ENCODE results near the gene EFS. TPM values are rescaled to one million over a fixed set of nuclear protein-coding genes. Genes with fewer than 3 reads are reported as not detected.
A peak's percentile ranks its signal among the peaks of the same experiment; 100 is the strongest.

The EFS gene
- polyA plus RNA-seq, 3 donors, result not detected

DNA sequence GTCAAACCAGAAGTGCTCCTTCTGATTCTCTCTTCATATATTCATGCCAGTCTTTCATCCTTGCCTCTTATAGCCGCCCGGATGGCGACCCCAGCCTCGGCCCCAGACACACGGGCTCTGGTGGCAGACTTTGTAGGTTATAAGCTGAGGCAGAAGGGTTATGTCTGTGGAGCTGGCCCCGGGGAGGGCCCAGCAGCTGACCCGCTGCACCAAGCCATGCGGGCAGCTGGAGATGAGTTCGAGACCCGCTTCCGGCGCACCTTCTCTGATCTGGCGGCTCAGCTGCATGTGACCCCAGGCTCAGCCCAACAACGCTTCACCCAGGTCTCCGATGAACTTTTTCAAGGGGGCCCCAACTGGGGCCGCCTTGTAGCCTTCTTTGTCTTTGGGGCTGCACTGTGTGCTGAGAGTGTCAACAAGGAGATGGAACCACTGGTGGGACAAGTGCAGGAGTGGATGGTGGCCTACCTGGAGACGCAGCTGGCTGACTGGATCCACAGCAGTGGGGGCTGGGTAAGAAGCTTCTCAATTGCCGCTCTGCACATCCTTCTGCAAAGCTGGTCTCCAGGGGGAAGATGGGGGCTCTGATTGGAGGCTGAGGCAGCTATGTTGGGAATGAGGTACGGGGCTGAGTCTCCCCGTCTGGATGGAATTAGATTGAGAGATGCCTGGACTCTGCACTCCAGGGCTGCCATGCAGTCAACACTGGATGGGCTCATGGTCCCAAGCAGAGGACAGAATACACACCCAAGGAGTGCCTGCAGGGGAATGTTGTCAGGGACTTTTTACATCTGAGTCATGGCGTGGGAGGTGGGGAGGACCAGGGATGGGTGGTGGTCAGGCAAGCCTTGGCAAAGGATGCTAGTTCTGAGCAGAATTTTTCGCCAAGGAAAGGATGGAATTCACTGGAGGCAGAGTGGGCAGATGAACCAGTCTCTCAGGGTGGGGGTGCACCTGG, 57.0 kb downstream of the EFS start:
- Histone ChIP-seq H3K27me3 (ENCODE audit: control insufficient read depth in 2 of 2, insufficient read depth in 2 of 2, low read length in 2 of 2) (no peaks in the 10 kb centered on the region), H3K9me3 (replicated peaks in 1 of 2; ENCODE audit: control insufficient read depth in 1 of 2, insufficient read depth in 1 of 2, low read length in 2 of 2) (no peaks in the 10 kb centered on the region), H3K9ac (ENCODE audit: insufficient read depth, low read length, poor library complexity, severe bottlenecking) (no peak overlapping the region), H3K79me2 (ENCODE audit: insufficient read depth, low read length) (peaks cover 50% of the 10 kb centered on the region), H4K20me1 (ENCODE audit: insufficient read depth, low read length) (no peaks in the 10 kb centered on the region), H3K36me3 (replicated peaks in 1 of 2; ENCODE audit: control insufficient read depth in 1 of 2, insufficient read depth in 2 of 2, low read length in 2 of 2) (peaks cover 24 to 42% of the 10 kb centered on the region in 2 donors), H3K4me2 (replicated peaks; ENCODE audit: extremely low read depth, low read length, poor library complexity, severe bottlenecking) (peak overlapping the region; percentile 89), H3K4me1 (ENCODE audit: control insufficient read depth in 1 of 2, insufficient read depth in 2 of 2, low read length in 2 of 2) (peaks cover 26 to 42% of the 10 kb centered on the region in 2 donors), H3K27ac (ENCODE audit: low read depth in 1 of 2, low read length in 2 of 2) (peak overlapping the region in 1 of 2 donors; percentile 89), H2AFZ (ENCODE audit: insufficient read depth, low read depth, low read length, poor library complexity, severe bottlenecking) (no peak overlapping the region), H3K4me3 (replicated peaks in 1 of 3; ENCODE audit: low read depth in 2 of 3, low read length in 3 of 3) (peak overlapping the region in 1 of 3 experiments; percentile 92)
- peaks cover 45% of the 10 kb centered on the region for H3K4me1 Mint-ChIP-seq
- no peaks in the 10 kb centered on the region for H3K27me3 Mint-ChIP-seq (ENCODE audit: low read depth in 3 of 3)
- 100% methylated on average over 16 of the region's 22 CpGs for WGBS (ENCODE audit: insufficient coverage)
- peak overlapping the region in 6 of 7 donors; percentile 68 to 92 (median 84) for H3K27ac Mint-ChIP-seq
- peaks cover 18 to 33% of the 10 kb centered on the region in 2 donors for H3K36me3 Mint-ChIP-seq
- intact Hi-C loops (cut with micrococcal nuclease), result loop anchor here (2.0 to 10.0 kb wide), 2 partner anchors 13 to 723 kb away; partner anchors contain the start of genes DAD1 (in 1 of the 2) and PABPN1 (in 1 of the 2)
- H3K9me3 Mint-ChIP-seq, result no peaks in the 10 kb centered on the region
- peak overlapping the region; percentile 82 to 92 for H3K4me3 Mint-ChIP-seq
- TF ChIP-seq CTCF (IDR thresholded peaks at IDR 0.05), result no peak
- peak in 1 of 3 donors; percentile 27 for DNase-seq

- H3K27ac Mint-ChIP-seq, result peak overlapping the region; percentile 76 to 92 (median 89)
- H3K4me3 Mint-ChIP-seq, result peak overlapping the region; percentile 82 to 92
- Histone ChIP-seq H3K9ac (ENCODE audit: insufficient read depth, low read length, poor library complexity, severe bottlenecking) (peak overlapping the region; percentile 80), H3K9me3 (replicated peaks in 1 of 2; ENCODE audit: control insufficient read depth in 1 of 2, insufficient read depth in 1 of 2, low read length in 2 of 2) (no peaks in the 10 kb centered on the region), H3K79me2 (ENCODE audit: insufficient read depth, low read length) (peaks cover 50% of the 10 kb centered on the region), H3K27me3 (ENCODE audit: control insufficient read depth in 2 of 2, insufficient read depth in 2 of 2, low read length in 2 of 2) (no peaks in the 10 kb centered on the region), H3K36me3 (replicated peaks in 1 of 2; ENCODE audit: control insufficient read depth in 1 of 2, insufficient read depth in 2 of 2, low read length in 2 of 2) (peaks cover 24 to 41% of the 10 kb centered on the region in 2 donors), H3K4me2 (replicated peaks; ENCODE audit: extremely low read depth, low read length, poor library complexity, severe bottlenecking) (peak overlapping the region; percentile 89), H3K4me3 (replicated peaks in 1 of 3; ENCODE audit: low read depth in 2 of 3, low read length in 3 of 3) (peak overlapping the region; percentile 39 to 92 (median 90)), H3K4me1 (ENCODE audit: control insufficient read depth in 1 of 2, insufficient read depth in 2 of 2, low read length in 2 of 2) (peaks cover 31 to 50% of the 10 kb centered on the region in 2 donors), H4K20me1 (ENCODE audit: insufficient read depth, low read length) (no peaks in the 10 kb centered on the region), H3K27ac (ENCODE audit: low read depth in 1 of 2, low read length in 2 of 2) (peak overlapping the region; percentile 76 to 89), H2AFZ (ENCODE audit: insufficient read depth, low read depth, low read length, poor library complexity, severe bottlenecking) (peak overlapping the region; percentile 98)
- H3K9me3 Mint-ChIP-seq, result no peaks in the 10 kb centered on the region
- H3K4me1 Mint-ChIP-seq, result peaks cover 49% of the 10 kb centered on the region
- DNase-seq, result no peak
- no peak for TF ChIP-seq CTCF (IDR thresholded peaks at IDR 0.05)
- WGBS (ENCODE audit: insufficient coverage), result 0% methylated on average over 1 of the region's 5 CpGs
- peaks cover 14 to 31% of the 10 kb centered on the region in 2 donors for H3K36me3 Mint-ChIP-seq
- no peaks in the 10 kb centered on the region for H3K27me3 Mint-ChIP-seq (ENCODE audit: low read depth in 3 of 3)
- intact Hi-C loops (cut with micrococcal nuclease), result loop anchor here (2.0 to 10.0 kb wide), 2 partner anchors 14 to 722 kb away; partner anchors contain the start of genes DAD1 (in 1 of the 2) and PABPN1 (in 1 of the 2)
Observed at GRCh38 chr14:23307146-23307530, 57.8 kb downstream of the EFS start.

Data from CD14-positive monocyte (primary cell).